Activated CD4-positive, alpha-beta T cell treated with anti-CD3 and anti-CD28 coated beads, Interleukin-2, amount 50 U/mL, for 16 hours (primary cell): ENCODE measurements around the gene RNF41.

Experiments used
- DNase-seq: peaks from one replicate; pipeline ENCODE4 v3.0.0-alpha.2; 2020

Gene RNF41

DNA sequence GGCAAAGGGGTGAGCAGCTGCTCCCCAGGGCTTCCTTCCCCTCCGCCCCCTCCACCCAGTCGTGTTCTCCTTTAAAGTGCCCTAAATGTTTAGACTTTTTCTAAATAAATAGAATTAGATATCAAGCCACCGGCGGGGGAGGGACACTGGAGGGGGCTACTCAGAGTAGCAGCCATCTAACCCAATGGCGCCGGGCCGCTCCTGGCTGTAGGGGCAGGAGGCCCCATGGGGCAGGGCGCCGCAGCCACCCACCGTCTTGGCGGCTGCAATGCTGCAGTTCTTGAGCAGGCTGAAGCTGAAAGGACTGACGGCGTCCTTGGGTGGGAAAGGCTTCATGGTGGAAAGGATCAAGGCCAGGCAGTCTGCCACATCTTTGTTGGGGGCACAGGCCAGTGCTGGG is 21.3 kb upstream of the RNF41 start:
- no peak for DNase-seq

GRCh38 chr12:56241424-56242303 is 19.9 kb upstream of the RNF41 start:
- no peak for DNase-seq

DNA sequence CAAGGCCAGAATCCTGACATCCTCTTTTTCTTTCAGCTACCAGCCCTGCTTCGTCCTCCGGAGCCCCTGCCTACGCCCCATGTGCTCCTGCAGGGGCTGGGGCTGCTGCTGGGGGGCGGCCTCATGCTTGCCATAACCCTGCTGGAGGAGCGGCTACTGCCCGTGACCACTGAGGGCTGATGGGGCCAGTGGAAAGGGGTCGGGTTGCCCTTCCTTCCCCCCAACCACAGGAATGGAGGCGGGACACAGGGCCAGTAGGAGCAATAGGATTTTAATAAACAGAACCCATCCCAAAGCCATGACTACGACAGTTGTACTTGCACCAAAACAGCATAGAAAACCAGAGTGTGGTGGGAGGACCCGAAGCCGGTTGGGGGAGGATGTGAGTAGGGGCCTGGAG is 15.8 kb upstream of the RNF41 start:
- DNase-seq: no peak

DNA sequence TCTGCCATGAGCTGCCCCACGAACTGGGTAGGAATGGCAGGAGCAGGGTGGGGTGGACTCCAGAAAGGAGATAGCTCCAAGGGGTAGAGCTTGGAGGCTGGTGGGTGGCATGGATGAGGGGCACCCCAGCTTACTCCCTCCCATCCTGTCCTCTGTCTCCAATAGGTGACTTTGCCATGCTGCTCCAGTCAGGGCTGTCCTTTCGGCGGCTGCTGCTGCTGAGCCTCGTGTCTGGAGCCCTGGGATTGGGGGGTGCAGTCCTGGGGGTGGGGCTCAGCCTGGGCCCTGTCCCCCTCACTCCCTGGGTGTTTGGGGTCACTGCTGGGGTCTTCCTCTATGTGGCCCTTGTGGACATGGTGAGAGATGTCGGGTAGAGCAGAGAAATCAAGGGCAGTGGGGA is 15.3 kb upstream of the RNF41 start:
- no peak for DNase-seq

GRCh38 chr12:56236091-56236490 is 14.4 kb upstream of the RNF41 start:
- DNase-seq: no peak

DNA sequence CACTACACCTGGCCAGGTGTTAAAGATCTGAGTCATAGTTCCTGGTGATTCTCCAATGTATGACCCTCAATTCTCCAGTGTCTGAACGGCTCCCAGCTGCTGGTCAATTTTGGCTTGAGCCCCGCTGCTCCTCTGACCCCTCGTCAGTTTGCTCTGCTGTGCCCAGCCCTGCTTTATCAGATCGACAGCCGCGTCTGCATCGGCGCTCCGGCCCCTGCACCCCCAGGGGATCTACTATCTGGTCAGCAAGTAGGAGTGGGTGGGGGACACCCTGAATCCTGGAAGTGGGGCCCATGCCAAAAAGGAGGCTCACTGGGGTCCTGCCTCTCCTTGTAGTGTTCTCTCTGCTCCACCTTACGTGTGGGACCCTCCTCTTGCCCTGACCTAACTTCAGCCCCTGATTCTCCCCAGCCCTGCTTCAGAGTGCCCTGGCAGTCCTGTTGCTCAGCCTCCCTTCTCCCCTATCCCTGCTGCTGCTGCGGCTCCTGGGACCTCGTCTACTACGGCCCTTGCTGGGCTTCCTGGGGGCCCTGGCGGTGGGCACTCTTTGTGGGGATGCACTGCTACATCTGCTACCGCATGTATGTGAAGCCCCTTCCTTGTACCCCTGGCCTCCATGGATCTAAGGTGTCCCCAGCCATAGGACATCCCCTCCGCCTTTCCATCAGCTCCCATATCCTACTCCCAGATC is 13.2 kb upstream of the RNF41 start:
- no peak for DNase-seq

DNA sequence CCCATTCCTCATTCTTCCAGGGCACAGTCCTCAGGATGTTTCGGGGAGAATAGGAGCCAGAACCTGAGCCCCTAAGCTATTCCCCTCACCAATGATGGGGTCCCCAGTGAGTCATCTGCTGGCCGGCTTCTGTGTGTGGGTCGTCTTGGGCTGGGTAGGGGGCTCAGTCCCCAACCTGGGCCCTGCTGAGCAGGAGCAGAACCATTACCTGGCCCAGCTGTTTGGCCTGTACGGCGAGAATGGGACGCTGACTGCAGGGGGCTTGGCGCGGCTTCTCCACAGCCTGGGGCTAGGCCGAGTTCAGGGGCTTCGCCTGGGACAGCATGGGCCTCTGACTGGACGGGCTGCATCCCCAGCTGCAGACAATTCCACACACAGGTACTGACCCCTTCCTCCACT is 9.5 kb upstream of the RNF41 start:
- no peak for DNase-seq

GRCh38 chr12:56230432-56231183 is 8.9 kb upstream of the RNF41 start:
- no peak for DNase-seq

- no peak for DNase-seq
These were observed 8.3 kb upstream of the RNF41 start, which contains the start of gene SLC39A5 for GRCh38 chr12:56229916-56230431. SLC39A5 (plus strand) TSS chr12:56230051; CDS start chr12:56231275, 1,224 bp downstream.

- no peak for DNase-seq
These were observed 7.4 kb upstream of the RNF41 start for GRCh38 chr12:56229082-56229481.

DNA sequence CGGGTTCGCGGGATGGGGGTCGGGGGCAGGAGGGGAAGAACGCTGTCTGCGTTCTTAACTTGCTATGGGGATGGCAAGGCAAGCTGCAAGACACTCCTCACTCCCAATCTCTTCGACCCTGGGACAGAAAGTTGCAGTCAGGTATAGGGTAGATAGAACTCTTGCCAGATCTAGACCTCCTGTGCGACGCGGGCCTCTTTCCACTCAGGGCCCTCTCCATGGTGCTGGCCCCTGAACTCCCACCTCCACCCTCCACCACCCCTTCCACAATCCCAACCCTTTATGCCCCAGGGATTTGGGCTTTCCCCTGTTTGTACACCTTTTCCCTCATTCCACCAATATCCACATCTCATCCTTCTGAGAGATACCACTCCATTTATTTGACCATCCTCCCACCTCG is 3.2 kb upstream of the RNF41 start:
- no peak for DNase-seq

DNA sequence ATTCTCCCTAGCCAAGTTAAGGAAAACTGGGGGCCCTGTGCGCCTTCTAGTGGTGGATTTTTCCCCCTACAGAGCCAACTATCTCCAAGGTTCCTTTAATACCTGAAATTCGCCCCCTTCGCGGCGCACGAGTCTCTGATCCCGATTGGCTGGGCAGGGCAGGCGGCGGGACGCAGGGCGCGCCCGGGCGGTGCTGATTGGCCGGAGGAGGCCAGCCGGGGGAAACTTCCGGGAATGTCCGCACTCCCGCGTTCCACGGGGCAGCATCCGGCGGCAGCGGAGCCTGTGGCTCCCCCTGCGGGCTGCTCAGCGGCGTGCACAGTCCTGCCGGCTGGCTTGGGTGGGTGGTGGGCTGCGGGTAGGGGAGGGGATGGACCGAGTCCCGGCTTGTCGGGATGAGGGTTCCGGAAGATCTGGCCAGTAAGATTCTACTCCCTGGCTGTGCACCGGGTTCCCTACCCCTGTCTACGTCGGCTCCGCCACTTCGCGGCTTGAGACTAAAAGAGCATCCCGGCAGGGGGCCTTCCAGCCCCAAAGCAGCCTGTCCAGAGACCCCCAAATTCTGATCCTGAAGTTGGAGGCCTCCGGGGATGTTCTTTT is 2.5 kb upstream of the RNF41 start, which contains the start of gene NABP2:
Gene NABP2, plus strand, starts transcription at position 241 of the 600 bp plus-strand sequence. CDS start 515 bp downstream, outside the sequence.
- DNase-seq: peak; percentile 98

DNA sequence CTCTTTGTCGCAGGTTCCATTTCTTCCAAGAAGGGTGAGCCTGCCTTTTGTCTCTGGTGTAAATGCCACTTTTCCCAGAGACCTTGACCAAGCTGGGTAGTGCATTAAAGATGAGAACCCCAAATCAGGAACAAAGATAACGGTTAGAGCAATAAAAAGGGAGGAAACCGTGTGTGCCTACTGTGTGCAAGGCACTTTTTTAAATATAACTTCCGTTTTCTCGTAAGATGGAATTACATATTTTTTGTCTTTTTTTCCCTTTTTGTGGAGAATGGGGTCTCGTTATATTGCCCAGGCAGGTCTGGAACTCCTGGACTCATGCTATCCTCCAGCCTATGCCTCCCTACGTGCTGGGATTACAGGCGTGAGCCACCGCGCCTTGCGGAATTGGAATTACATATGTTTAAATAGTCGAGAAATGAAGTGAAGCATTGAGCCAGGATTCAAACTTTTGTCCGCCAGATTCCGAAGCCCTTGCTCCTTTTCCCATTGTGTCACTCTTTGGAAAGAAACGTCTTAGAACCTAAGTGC is 1.9 kb upstream of the RNF41 start:
- DNase-seq: no peak

DNA sequence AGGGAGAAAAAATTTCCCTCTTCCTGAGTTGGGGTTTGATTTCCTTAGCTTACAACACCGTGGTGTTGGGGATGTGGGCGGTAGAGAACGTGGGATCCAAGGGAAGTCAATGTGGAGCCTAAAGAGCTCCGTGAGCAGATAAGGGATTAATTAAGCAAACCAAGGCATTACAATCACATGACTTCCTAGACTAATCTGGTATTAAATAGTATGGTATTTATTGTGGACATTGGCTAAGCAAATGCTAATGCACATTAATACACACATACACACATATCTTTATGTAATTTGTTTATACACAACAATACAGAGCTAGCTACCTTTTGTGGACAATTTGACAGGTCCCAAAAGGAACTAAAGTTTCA is 791 bp upstream of the RNF41 start:
- no peak for DNase-seq

GRCh38 chr12:56221232-56221756 is 428 bp downstream of the RNF41 start:
- DNase-seq: no peak

GRCh38 chr12:56220611-56221231 is 1.0 kb downstream of the RNF41 start:
- no peak for DNase-seq

- DNase-seq: no peak
These were observed 1.9 kb downstream of the RNF41 start for GRCh38 chr12:56219840-56220239.

DNA sequence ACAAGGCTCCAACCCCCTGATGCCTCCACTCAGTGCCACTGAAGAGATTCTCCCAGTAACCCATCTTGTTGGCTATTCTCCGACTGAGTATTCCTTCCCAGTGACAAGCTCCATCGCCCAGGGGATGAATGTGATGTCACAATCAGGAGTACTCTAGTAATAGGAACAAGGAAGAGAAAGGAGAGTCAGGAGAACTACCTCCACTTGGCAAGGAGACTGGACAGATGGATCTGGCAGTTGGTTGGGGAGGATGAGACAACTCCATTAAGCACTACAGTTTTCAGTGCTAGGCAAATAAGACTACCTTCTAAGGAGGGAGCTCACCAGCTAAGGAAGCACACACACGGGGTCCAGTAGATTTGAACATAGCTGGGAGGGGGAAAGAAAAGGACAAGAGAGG is 5.3 kb downstream of the RNF41 start:
- no peak for DNase-seq

DNA sequence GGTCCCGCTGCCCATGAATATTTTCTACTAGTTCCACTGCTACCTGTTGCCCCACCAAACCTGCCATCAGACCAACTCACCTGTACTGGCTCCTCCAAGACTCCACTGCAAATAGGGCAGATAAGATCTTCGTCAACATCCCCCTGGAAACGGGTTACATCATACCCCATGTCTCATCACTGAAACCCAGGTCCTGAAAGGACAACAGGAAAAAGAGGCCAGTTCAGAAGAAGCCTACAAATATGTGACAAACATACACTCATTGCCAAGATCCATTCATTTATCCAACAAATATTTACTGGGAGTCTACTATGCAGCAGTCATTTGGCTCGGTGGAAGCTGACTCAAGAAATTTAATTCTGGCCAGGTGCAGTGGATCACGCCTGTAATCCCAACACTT is 7.8 kb downstream of the RNF41 start:
- DNase-seq: no peak

GRCh38 chr12:56212361-56212760 is 9.4 kb downstream of the RNF41 start:
- no peak for DNase-seq

DNA sequence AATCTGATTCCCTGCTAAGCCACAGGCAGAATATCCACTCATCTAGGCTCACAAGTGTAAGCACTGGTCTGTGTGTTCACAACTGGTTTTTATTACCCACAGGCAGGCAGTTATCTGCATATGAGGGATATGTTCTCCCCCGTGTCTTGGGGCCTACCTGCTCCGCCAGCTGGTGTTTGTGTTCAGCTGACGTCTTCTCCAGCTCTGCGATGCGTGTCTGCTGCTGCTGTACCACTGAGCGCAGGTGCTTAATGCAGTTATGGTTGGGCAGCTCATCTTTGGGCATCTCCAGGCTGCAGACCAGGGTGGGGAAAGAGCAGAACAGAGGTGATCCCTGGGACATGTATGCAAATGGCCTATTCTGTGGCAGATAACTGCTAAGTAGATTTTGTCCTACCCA is 13.7 kb downstream of the RNF41 start:
- DNase-seq: no peak
